Sigmoid colon (tissue), 7 donors: ENCODE results near the gene PPP3R2. TPM values are rescaled to one million over a fixed set of nuclear protein-coding genes. Genes with fewer than 3 reads are reported as not detected.

Experiments used
- DNase-seq: peaks from one replicate; pipeline ENCODE4 v3.0.0-alpha.2; 2019
- H3K27ac ChIP-seq, 4 donors: fragments of 200-600 bp; sonication (generic); one replicate each; pipeline ENCODE4 v1.5.1; 2016 to 2019; ENCODE audit warnings: mild to moderate bottlenecking in 1 of 4
- H3K27me3 ChIP-seq, 3 donors: fragments of 200-600 bp; sonication (generic); one replicate each; pipeline ENCODE4 v1.5.1; 2019; ENCODE audit warnings: mild to moderate bottlenecking in 1 of 3
- H3K36me3 ChIP-seq, 4 donors: fragments of 200-600 bp; sonication (generic); one replicate each; pipeline ENCODE4 v1.5.1; 2016 to 2019
- H3K4me1 ChIP-seq, 4 donors: fragments of 200-600 bp; sonication (generic); one replicate each; pipeline ENCODE4 v1.5.1; 2017 to 2019
- H3K4me3 ChIP-seq, 4 donors: fragments of 200-600 bp; sonication (generic); one replicate each; pipeline ENCODE4 v1.5.1; 2017 to 2019; ENCODE audit warnings: mild to moderate bottlenecking in 2 of 4, moderate library complexity in 1 of 4
- H3K9me3 ChIP-seq, 4 donors: fragments of 200-600 bp in 3 of 4; sonication (generic) in 3 of 4; one replicate each; pipeline versions ENCODE4 v1.5.1 to v1.6.1; 2013 to 2019
- CTCF ChIP-seq, 4 experiments: fragments of 450-650 bp in 3 of 4; fragments of 200-600 bp in 1 of 4; IDR thresholded peaks; one replicate each; pipeline ENCODE4 v1.5.1; 2016 to 2019; ENCODE audit warnings: antibody characterized with exemption in 4 of 4, mild to moderate bottlenecking in 3 of 4, moderate library complexity in 2 of 4
- EP300 ChIP-seq, 4 donors: sonication (generic); formaldehyde crosslinking; IDR thresholded peaks; one replicate each; pipeline ENCODE4 v1.6.1; 2017; ENCODE audit warnings: antibody characterized with exemption in 4 of 4
- POLR2A ChIP-seq, 2 donors: fragments of 450-650 bp; IDR thresholded peaks; one replicate each; pipeline ENCODE4 v1.6.1; 2016; ENCODE audit warnings: antibody characterized with exemption in 2 of 2, mild to moderate bottlenecking in 2 of 2, moderate library complexity in 2 of 2
- POLR2AphosphoS5 ChIP-seq, 4 donors: sonication (generic); formaldehyde crosslinking; IDR thresholded peaks; one replicate each; pipeline ENCODE4 v1.6.1; 2017; ENCODE audit warnings: antibody characterized with exemption in 4 of 4
- WGBS, 2 donors: extraction: QIAGEN DNeasy Blood & Tissue Kit; methylation state at CpG; one replicate each; pipeline ENCODE4 v1.1.7; 2013; 5-methylcytosine and 5-hydroxymethylcytosine counted together
- intact Hi-C: fragments of 100-400 bp; cut with DNase I; formaldehyde crosslinking; loops from one replicate; pipeline ENCODE4 v1.15.1; 2023
- polyA plus RNA-seq, 3 donors: library from polyadenylated mRNA; stranded (reverse); fragments of 200-250 nt; gene quantifications; one replicate each; pipeline ENCODE4 v1.2.3, GENCODE V29; 2013
- total RNA-seq, 4 donors: library from RNA; depleted of rRNA; stranded (reverse); fragments of >200 nt; gene quantifications; one replicate each; pipeline ENCODE4 v1.1.0, GENCODE V29; 2016
- donor health status: healthy with polysubstance abuse.
- donor health status: Bipolar disorder and iron deficiency.
- donor health status: healthy.

The PPP3R2 gene
- total and polyA plus RNA-seq, 7 donors = 0.01 TPM; not detected in 6

- Histone ChIP-seq H3K4me3 (no peak overlapping the region), H3K27me3 (no peaks in the 10 kb centered on the region), H3K27ac (no peak overlapping the region), H3K9me3 (no peaks in the 10 kb centered on the region), H3K4me1 (peaks cover 0 to 11% (median 5%) of the 10 kb centered on the region in 4 donors), H3K36me3 (no peaks in the 10 kb centered on the region)
- no peak for TF ChIP-seq EP300 (IDR thresholded peaks at IDR 0.05)
- no peak for TF ChIP-seq CTCF (IDR thresholded peaks at IDR 0.05)
- no peak for TF ChIP-seq POLR2AphosphoS5 (IDR thresholded peaks at IDR 0.05)
- no peak for TF ChIP-seq POLR2A (IDR thresholded peaks at IDR 0.05)
- WGBS, 2 donors = 86 to 91% methylated on average over 6 of the region's 6 CpGs
- DNase-seq = no peak
- intact Hi-C loops = no loop called here
These were observed 14.8 kb downstream of the PPP3R2 start for GRCh38 chr9:101579711-101580545.

GRCh38 chr9:101578378-101578777 lies 16.4 kb downstream of the PPP3R2 start:
- 80 to 82% methylated on average over 3 of the region's 3 CpGs for WGBS, 2 donors
- Histone ChIP-seq H3K36me3 (no peaks in the 10 kb centered on the region), H3K4me3 (no peak overlapping the region), H3K4me1 (peaks cover 0 to 11% (median 5%) of the 10 kb centered on the region in 4 donors), H3K9me3 (no peaks in the 10 kb centered on the region), H3K27me3 (no peaks in the 10 kb centered on the region), H3K27ac (no peak overlapping the region)
- no peak for DNase-seq
- intact Hi-C loops = no loop called here
- TF ChIP-seq POLR2AphosphoS5 (IDR thresholded peaks at IDR 0.05) (no peak), POLR2A (IDR thresholded peaks at IDR 0.05) (no peak), EP300 (IDR thresholded peaks at IDR 0.05) (no peak), CTCF (IDR thresholded peaks at IDR 0.05) (no peak)

- DNase-seq = no peak
- no peaks in the 10 kb centered on the region for H3K27me3 ChIP-seq
- TF ChIP-seq POLR2A (IDR thresholded peaks at IDR 0.05) (no peak), EP300 (IDR thresholded peaks at IDR 0.05) (no peak), CTCF (IDR thresholded peaks at IDR 0.05) (no peak), POLR2AphosphoS5 (IDR thresholded peaks at IDR 0.05) (no peak)
- H3K4me3 ChIP-seq = no peak overlapping the region
- H3K27ac ChIP-seq = no peak overlapping the region
- peaks cover 0 to 7% (median 0%) of the 10 kb centered on the region in 4 donors for H3K36me3 ChIP-seq
- no peaks in the 10 kb centered on the region for H3K4me1 ChIP-seq
- intact Hi-C loops = no loop called here
- H3K9me3 ChIP-seq = no peaks in the 10 kb centered on the region
These were observed 19.9 kb downstream of the PPP3R2 start for GRCh38 chr9:101574731-101575333.

- no peaks in the 10 kb centered on the region for H3K9me3 ChIP-seq
- peaks cover 0 to 28% (median 0%) of the 10 kb centered on the region in 4 donors for H3K36me3 ChIP-seq
- 55 to 76% methylated on average over 2 of the region's 2 CpGs for WGBS, 2 donors
- DNase-seq = no peak
- no peaks in the 10 kb centered on the region for H3K27me3 ChIP-seq
- intact Hi-C loops = no loop called here
- H3K27ac ChIP-seq = no peak overlapping the region
- no peaks in the 10 kb centered on the region for H3K4me1 ChIP-seq
- H3K4me3 ChIP-seq = no peak overlapping the region
- no peak for TF ChIP-seq POLR2A (IDR thresholded peaks at IDR 0.05)
- no peak for TF ChIP-seq POLR2AphosphoS5 (IDR thresholded peaks at IDR 0.05)
- no peak for TF ChIP-seq EP300 (IDR thresholded peaks at IDR 0.05)
- no peak for TF ChIP-seq CTCF (IDR thresholded peaks at IDR 0.05)
These were observed 22.5 kb downstream of the PPP3R2 start for GRCh38 chr9:101572316-101572715.
